Activated naive CD4-positive, alpha-beta T cell treated with anti-CD3 and anti-CD28 coated beads for 36 hours (primary cell): ENCODE data around the gene SLC8A2. TPM values are rescaled to one million over a fixed set of nuclear protein-coding genes. Genes with fewer than 3 reads are reported as not detected.
A peak's percentile ranks its signal among the peaks of the same experiment; 100 is the strongest.

Experiments
- CTCF ChIA-PET: fragments of 350-600 bp; sonication (Branson Sonifier 250); formaldehyde crosslinking; loops from one replicate; lab custom pipeline; 2021; ENCODE audit warnings: antibody characterized with exemption; lab: Charles Lee
- DNase-seq: peaks from one replicate; pipeline ENCODE4 v3.0.0-alpha.2; 2020
- H3K27ac Mint-ChIP-seq: one replicate; pipeline ENCODE4 v1.8.0; 2021; ENCODE audit warnings: mild to moderate bottlenecking, mixed read lengths
- H3K27me3 Mint-ChIP-seq: one replicate; pipeline ENCODE4 v1.8.0; 2021; ENCODE audit warnings: low read depth, mixed read lengths
- H3K36me3 Mint-ChIP-seq: one replicate; pipeline ENCODE4 v1.8.0; 2021; ENCODE audit warnings: low read depth, mixed read lengths
- H3K4me1 Mint-ChIP-seq: one replicate; pipeline ENCODE4 v1.8.0; 2021; ENCODE audit warnings: low read depth, mixed read lengths
- H3K4me3 Mint-ChIP-seq: one replicate; pipeline ENCODE4 v1.8.0; 2021; ENCODE audit warnings: mild to moderate bottlenecking, moderate library complexity, mixed read lengths
- H3K9me3 Mint-ChIP-seq: one replicate; pipeline ENCODE4 v1.8.0; 2021; ENCODE audit warnings: mixed read lengths
- intact Hi-C: fragments of 100-400 bp; cut with micrococcal nuclease; formaldehyde crosslinking; loops from one replicate; pipeline ENCODE4 v1.15.1; 2023
- total RNA-seq, 2 experiments: library from RNA; stranded (reverse); gene quantifications; one replicate each; pipeline ENCODE4 v1.2.3, GENCODE V29; 2021

Gene SLC8A2
- total RNA-seq, 2 experiments from 2014 or later, result not detected

GRCh38 chr19:47511128-47511517 is 39.4 kb upstream of the SLC8A2 start:
- CTCF ChIA-PET, result interaction anchor here (0.7 to 1.5 kb wide), 3 partner anchors 10 to 196 kb away, joined by 3 to 5 read pairs (median 4); partner anchors contain the start of gene KPTN
- intact Hi-C loops, result no loop called here
- DNase-seq, result no peak
- no peaks in the 10 kb centered on the region for H3K9me3 Mint-ChIP-seq
- no peak overlapping the region for H3K27ac Mint-ChIP-seq
- H3K4me1 Mint-ChIP-seq, result peaks cover 56% of the 10 kb centered on the region
- no peaks in the 10 kb centered on the region for H3K27me3 Mint-ChIP-seq
- peaks cover 1% of the 10 kb centered on the region for H3K36me3 Mint-ChIP-seq
- H3K4me3 Mint-ChIP-seq, result no peak overlapping the region

DNA sequence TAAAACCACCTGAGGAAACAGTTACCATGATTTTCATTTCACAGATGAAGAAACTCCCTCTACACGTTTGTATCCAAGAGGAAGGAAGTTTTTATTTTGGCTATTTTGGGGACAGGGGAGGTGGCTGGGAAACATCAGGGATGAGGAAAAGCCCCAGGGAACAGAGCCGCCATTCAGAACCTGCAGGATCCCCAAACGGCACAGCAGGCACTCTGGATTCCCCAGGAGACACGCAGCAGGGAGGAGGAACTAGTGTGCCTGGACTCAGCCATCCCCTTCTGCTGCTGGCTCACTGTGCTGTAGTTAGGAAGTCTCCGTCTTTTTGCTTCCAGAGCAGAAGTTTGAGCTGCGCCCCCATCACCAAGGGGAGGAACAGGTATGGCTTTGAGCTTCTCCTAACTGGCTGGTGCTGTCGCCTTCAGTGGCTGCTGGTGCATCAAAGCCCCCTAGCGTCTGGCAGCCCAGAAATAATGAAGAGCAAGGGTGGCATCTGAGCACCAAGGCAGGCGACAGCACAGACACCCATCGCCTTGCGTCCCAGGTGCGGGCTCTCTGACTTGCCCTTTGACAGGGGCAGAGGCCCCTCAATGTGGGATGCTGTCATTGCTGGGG is 38.9 kb upstream of the SLC8A2 start:
- Mint-ChIP-seq H3K27me3 (no peaks in the 10 kb centered on the region), H3K4me3 (no peak overlapping the region), H3K27ac (no peak overlapping the region), H3K9me3 (no peaks in the 10 kb centered on the region), H3K4me1 (peaks cover 52% of the 10 kb centered on the region), H3K36me3 (peaks cover 1% of the 10 kb centered on the region)
- CTCF ChIA-PET, result interaction anchor here (0.7 to 1.5 kb wide), 3 partner anchors 10 to 196 kb away, joined by 3 to 5 read pairs (median 4); partner anchors contain the start of gene KPTN
- no peak for DNase-seq
- intact Hi-C loops, result no loop called here

- intact Hi-C loops, result no loop called here
- DNase-seq, result no peak
- H3K4me1 Mint-ChIP-seq, result peaks cover 51% of the 10 kb centered on the region
- CTCF ChIA-PET, result interaction anchor here (1.5 kb wide), 1 partner anchor 26 kb away, joined by 5 read pairs; the partner anchor contains the start of gene KPTN
- H3K9me3 Mint-ChIP-seq, result no peaks in the 10 kb centered on the region
- no peak overlapping the region for H3K27ac Mint-ChIP-seq
- no peaks in the 10 kb centered on the region for H3K27me3 Mint-ChIP-seq
- no peak overlapping the region for H3K4me3 Mint-ChIP-seq
- peaks cover 1% of the 10 kb centered on the region for H3K36me3 Mint-ChIP-seq
These were observed 38.3 kb upstream of the SLC8A2 start for GRCh38 chr19:47509973-47510372.

- peaks cover 48% of the 10 kb centered on the region for H3K4me1 Mint-ChIP-seq
These were observed 37.6 kb upstream of the SLC8A2 start for GRCh38 chr19:47509170-47509847.

DNA sequence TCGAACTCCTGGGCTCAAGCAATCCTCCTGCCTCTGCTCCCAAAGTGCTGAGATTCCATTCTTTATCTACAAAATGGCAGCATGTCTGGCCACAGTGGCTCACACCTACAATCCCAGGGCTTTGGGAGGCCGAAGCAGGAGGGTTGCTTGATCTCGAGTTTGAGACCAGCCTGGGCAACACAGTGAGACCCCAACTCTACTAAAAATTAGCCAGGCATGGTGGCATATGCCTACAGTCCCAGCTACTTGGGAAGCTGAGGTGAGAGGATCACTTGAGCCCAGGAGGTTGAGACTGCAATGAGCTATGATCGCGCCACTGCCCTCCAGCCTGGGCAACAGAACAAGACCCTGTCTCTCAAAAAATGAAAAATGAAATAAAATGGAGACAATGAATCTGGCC is 37.0 kb upstream of the SLC8A2 start:
- Mint-ChIP-seq H3K27ac (no peak overlapping the region), H3K9me3 (no peaks in the 10 kb centered on the region), H3K4me1 (peaks cover 42% of the 10 kb centered on the region), H3K27me3 (no peaks in the 10 kb centered on the region), H3K36me3 (no peaks in the 10 kb centered on the region), H3K4me3 (no peak overlapping the region)
- no peak for DNase-seq
- CTCF ChIA-PET, result interaction anchor here (0.8 kb wide), 1 partner anchor 25 kb away, joined by 4 read pairs; the partner anchor contains the start of gene KPTN
- intact Hi-C loops, result no loop called here

More at GRCh38 chr19:47509170-47509847, 37.6 kb upstream of the SLC8A2 start:
- DNase-seq, result no peak
- CTCF ChIA-PET, result no interaction called here
- H3K27me3 Mint-ChIP-seq, result no peaks in the 10 kb centered on the region
- intact Hi-C loops, result no loop called here
- no peaks in the 10 kb centered on the region for H3K9me3 Mint-ChIP-seq
- H3K36me3 Mint-ChIP-seq, result no peaks in the 10 kb centered on the region
- no peak overlapping the region for H3K27ac Mint-ChIP-seq
- no peak overlapping the region for H3K4me3 Mint-ChIP-seq

- Mint-ChIP-seq H3K4me1 (peaks cover 35% of the 10 kb centered on the region), H3K4me3 (no peak overlapping the region), H3K27ac (no peak overlapping the region), H3K9me3 (no peaks in the 10 kb centered on the region), H3K27me3 (no peaks in the 10 kb centered on the region), H3K36me3 (no peaks in the 10 kb centered on the region)
- no peak for DNase-seq
- intact Hi-C loops, result no loop called here
- CTCF ChIA-PET, result interaction anchor here (0.6 to 0.8 kb wide), 2 partner anchors 17 to 24 kb away, joined by 3 to 4 read pairs; partner anchors contain the start of gene KPTN
These were observed 36.3 kb upstream of the SLC8A2 start for GRCh38 chr19:47507924-47508553.

DNA sequence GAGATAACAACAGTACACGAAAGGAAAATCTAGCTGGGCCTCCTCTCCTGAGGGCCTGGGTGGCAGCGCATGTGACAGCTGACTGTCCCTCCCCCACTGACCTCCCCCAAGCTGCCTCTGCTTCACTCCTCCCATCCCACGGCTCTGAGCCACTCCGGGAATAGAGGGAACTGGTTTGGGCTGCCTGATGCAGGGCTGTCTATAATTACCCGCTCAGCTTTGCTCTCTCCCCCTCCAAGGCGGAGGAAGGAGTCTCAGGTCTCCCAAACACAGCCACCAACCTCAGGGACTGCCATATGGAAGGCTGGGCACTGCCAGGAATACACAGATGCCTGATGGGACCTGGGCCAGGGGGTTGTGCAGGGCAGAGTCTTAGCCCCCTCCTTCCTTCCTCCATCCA is 35.3 kb upstream of the SLC8A2 start:
- intact Hi-C loops, result no loop called here
- Mint-ChIP-seq H3K27ac (no peak overlapping the region), H3K4me3 (no peak overlapping the region), H3K9me3 (no peaks in the 10 kb centered on the region), H3K36me3 (no peaks in the 10 kb centered on the region), H3K27me3 (no peaks in the 10 kb centered on the region), H3K4me1 (peaks cover 25% of the 10 kb centered on the region)
- DNase-seq, result no peak
- CTCF ChIA-PET, result interaction anchor here (0.6 kb wide), 1 partner anchor 18 kb away, joined by 3 read pairs; no protein-coding TSS in a partner anchor

DNA sequence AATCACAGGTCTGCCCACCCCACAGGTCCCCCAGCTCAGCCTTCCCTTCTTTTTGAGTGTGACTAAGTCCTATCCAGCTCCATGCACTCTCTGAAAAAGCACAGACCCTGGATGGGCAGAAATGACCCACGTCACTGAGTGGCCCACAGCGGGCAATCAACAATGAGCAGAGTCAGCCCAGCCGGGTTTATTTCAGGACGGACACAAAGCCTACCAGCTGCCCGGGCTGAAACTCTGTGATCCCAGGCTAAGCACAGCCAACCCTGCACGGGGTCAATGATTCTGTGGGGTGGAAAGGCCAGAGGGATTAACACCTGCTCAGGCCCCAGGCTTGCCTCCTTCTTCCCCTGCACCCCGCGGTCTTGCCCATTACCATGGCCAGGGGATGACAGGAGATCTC is 34.8 kb upstream of the SLC8A2 start:
- Mint-ChIP-seq H3K27me3 (no peaks in the 10 kb centered on the region), H3K27ac (no peak overlapping the region), H3K9me3 (no peaks in the 10 kb centered on the region), H3K4me3 (no peak overlapping the region), H3K4me1 (peaks cover 21% of the 10 kb centered on the region), H3K36me3 (no peaks in the 10 kb centered on the region)
- intact Hi-C loops, result no loop called here
- no peak for DNase-seq
- CTCF ChIA-PET, result no interaction called here

DNA sequence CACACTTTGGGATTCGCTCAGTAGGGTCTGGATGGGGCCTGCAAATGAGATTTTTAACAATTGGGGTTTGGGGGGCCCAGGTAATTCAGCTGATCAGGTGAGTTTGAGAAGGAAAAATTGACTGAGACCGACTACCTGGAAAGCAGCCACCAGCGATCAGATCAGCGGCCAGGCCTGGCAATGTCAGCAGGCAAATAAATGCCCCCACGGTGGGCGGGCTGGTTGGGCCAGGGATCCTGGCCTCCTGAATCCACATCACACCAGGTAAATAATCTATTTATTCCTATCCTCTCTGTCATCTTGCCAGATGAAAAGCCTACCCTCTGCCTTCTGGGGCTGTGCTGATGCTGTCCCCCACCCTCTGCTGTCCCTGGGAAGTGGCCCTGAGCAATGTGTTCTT is 33.8 kb upstream of the SLC8A2 start:
- H3K36me3 Mint-ChIP-seq, result no peaks in the 10 kb centered on the region
- no peaks in the 10 kb centered on the region for H3K9me3 Mint-ChIP-seq
- no peak for DNase-seq
- CTCF ChIA-PET, result no interaction called here
- no peaks in the 10 kb centered on the region for H3K27me3 Mint-ChIP-seq
- peak overlapping the region; percentile 36 for H3K27ac Mint-ChIP-seq
- intact Hi-C loops, result no loop called here
- H3K4me3 Mint-ChIP-seq, result no peak overlapping the region
- peaks cover 16% of the 10 kb centered on the region for H3K4me1 Mint-ChIP-seq

GRCh38 chr19:47503826-47504150 is 32.1 kb upstream of the SLC8A2 start:
- Mint-ChIP-seq H3K27ac (no peak overlapping the region), H3K9me3 (no peaks in the 10 kb centered on the region), H3K36me3 (peaks cover 3% of the 10 kb centered on the region), H3K27me3 (no peaks in the 10 kb centered on the region), H3K4me1 (peaks cover 7% of the 10 kb centered on the region), H3K4me3 (no peak overlapping the region)
- intact Hi-C loops, result no loop called here
- CTCF ChIA-PET, result interaction anchor here (0.7 kb wide), 1 partner anchor 113 kb away, joined by 3 read pairs; no protein-coding TSS in a partner anchor
- no peak for DNase-seq

DNA sequence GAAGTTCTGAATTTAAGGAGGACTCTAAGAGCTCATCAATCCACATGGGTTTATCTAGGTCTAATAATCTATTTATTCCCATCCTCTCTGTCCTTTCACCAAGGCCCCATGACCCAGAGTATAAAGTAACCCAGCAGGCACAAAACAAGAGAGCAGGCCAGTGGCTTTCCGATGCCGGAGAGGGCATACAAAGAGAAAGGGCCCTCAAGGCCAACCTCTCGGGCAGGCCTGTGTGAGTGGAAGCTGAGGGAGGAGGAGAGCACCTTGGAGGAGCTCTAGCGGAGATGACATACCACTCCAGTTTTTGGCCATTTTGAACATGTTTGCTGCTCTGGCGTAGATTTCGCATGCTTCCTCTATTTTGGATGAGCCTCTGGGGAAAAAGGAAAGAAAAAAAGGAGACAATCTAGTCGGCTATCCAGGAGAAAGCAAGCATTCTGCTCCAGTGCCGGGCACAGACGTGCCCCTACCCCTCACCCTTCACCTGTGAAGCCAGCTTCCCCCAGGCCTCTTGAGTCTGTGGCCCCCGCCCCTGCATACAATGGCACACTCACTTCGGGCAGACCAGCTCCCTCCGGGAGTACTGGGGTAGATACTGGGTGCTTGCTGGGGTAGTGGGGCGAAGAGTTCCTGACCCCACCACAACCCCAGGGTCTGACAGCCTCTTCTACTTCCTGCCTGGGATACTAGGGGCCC is 31.6 kb upstream of the SLC8A2 start:
- CTCF ChIA-PET, result interaction anchor here (0.8 to 1.5 kb wide), 3 partner anchors 12 to 203 kb away, joined by 3 to 4 read pairs (median 3); partner anchors contain the start of genes KPTN and NAPA
- DNase-seq, result no peak
- H3K4me3 Mint-ChIP-seq, result no peak overlapping the region
- intact Hi-C loops, result no loop called here
- H3K4me1 Mint-ChIP-seq, result peaks cover 7% of the 10 kb centered on the region
- H3K9me3 Mint-ChIP-seq, result no peaks in the 10 kb centered on the region
- H3K27ac Mint-ChIP-seq, result no peak overlapping the region
- no peaks in the 10 kb centered on the region for H3K27me3 Mint-ChIP-seq
- H3K36me3 Mint-ChIP-seq, result peaks cover 3% of the 10 kb centered on the region
